Stimulated activated CD4-positive, alpha-beta T cell treated with anti-CD3 and anti-CD28 coated beads, Interleukin-1b, Interleukin-23, amount 100 ng/mL, for 1 hour (primary cell): ENCODE data around the gene PLXDC2.

Experiments used
- DNase-seq, 2 donors: peaks; one replicate each; pipeline ENCODE4 v3.0.0-alpha.2; 2020; ENCODE audit warnings: low read depth in 2 of 2

PLXDC2 gene

DNA sequence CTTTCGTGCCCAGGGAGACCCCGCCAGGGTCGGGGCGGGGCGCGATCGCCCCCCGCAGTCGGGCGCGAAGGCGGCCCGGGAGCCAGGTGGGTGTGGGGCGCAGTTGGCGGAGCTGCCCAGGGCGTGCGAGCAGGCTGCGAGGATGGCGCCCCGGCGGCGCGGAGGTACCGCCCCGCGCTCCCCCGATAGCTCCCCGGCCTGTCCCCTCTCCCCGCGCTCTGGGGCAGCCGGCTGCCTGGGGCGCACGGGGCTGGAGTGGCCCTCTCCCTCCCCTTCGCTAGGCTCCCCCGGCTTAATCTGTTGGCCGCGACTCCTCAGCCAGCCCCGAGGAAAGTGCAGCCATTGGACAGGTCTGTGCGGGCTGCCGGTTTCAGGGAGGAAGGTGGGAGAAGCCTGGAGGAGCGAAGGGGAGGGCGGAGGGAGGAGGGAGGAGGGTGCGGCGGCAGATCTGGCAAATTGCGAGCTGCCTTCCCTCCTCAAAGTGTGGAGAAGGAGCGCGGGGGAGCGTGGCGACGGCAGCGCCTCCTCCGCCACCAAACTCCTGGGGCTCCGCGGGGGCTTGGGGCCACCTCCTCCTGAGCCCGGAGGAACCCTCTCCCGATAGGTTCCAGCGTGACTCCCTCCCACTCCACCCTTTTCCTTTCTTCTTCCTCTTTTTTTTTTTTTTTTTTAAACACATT lies 361 bp upstream of the PLXDC2 start:
- DNase-seq = no peak

DNA sequence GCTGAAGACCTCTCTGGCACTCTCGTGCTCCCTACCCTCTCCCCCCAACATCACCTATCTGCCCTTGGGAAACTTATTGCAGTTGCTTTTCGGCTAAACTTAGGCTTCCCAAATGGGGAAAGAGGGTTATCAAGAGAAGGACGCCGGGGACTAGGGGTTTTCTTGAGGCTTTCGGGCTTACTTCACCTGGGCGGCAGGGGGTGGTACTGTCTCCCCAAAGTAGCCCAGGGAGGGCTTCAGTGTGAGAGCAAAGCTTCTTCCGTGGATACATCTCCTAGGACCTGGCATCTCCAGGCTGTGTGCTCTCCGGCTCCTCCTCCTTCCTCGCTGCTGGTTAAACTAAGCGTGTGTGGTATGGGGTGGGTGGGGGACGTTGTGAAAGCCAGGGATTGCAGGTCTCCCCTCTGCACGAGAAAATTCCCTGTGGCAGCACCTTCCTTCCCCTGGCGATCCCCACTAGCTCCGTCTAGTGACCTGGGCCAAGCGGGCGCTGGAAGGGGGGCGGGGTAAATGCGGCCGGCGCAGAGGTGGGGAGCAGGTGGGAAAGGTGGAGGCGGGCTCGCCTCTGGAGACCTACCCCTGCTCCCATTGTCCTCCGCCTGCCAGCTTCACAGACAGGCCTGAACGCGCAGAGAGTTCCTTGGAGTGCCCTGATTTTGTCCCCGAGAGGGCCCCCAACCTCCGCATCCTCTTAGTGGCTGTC lies 1.1 kb downstream of the PLXDC2 start:
- DNase-seq = no peak

DNA sequence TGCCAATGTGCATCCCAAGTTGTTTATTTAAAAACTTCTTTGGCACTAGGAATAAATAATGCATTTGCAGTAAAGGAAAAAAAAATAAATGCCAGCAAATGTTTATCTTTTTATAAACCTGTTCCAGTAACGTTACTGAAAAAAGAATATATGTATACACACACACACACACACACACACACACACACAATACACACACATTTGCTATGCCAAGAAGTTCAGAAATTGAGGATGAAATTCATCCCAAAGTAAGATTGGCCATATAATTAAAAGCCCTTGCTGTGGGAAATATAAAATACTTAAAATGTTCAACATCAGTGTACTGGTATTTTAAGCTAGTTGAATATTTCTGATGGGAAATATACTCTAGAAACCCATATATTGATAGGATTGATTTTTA lies 2.6 kb downstream of the PLXDC2 start:
- DNase-seq = no peak

DNA sequence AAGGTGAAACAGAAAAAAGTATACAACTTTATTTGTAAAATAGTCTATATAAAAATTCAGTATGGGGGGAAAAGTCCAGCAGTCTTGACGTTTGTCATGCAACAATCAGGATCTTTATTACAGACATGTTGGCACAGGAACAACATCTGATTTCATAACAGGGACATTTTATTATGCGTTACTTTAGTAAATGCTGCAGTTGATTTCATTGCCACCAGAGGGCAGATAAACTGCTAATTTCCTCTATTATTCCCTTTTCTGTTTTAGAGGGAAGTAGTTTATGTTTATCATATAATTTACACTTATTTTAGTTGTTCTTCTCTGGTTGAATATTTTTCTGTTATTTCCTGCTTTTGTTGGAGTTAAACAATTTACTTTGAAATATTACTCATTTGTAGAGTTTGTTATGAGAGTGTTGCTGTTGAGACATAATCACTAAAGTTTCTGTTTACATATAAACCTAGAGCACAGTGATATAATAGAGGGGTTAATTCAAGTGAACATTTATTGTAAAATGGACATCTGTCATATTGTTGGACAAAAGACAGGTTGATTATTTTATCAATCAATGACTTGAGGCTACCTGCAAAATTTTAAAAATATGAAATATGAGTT lies 3.3 kb downstream of the PLXDC2 start:
- no peak for DNase-seq

DNA sequence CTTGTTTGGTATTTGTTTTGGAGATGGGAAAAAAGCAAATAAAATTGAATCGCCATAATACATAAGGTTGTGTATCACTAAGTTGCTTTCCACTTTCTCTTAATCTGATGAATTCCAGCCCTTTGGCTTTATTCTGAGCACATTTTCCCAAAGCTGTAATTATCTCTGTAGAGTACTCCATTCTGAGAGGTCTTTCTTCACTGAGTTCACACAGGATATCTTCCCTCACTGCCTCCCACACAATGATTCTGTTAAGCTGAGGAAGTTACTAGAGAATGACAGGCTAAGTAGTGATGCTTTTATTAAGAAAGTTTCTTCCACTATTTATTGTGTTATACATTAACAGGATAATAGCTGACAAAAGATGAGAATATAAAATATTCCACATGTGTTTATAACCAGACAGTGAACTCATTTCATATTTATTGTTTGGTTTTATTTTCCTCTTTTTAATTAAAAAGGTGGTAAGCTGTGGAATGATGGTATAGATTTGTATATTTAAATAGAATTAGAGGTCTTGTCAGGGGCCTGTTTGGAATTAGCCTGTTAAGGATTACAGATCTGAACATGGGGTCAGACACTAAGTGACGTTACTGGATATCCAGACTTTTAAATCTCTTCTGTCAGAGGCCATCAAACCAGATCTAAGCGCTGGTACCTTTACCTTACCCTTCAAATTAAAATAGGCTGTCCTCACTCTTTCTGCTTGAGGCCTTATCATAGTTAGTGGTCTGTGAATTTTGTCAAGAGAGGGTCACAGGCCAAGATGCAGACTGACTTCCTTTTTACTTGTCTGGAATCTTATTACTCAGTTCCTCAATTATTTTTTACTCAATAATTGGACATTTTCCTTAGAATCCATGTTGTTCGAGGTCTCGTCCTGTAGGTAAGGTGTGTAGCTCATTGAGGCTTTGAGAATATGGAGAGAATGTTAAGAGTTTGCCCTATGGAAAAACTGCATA lies 8.4 kb downstream of the PLXDC2 start:
- DNase-seq = no peak

DNA sequence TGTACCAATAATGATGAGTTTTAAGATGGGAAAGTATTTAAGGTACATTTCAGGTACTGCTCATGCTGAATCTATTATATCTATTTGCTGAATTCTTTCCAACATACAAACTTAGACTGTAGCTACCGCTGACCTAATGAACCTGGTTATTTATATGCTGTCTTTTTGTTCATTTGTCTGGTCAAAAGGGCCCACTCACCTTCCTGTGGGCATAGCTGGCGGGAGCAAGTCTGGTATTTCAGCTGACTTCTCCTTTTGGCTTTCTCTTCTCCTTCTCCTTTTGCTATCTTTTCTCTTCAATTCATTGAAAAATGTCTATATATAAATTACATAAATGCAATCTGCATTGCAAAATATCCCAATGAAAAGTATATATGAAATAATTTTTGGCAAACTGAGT lies 9.5 kb downstream of the PLXDC2 start:
- DNase-seq = no peak

DNA sequence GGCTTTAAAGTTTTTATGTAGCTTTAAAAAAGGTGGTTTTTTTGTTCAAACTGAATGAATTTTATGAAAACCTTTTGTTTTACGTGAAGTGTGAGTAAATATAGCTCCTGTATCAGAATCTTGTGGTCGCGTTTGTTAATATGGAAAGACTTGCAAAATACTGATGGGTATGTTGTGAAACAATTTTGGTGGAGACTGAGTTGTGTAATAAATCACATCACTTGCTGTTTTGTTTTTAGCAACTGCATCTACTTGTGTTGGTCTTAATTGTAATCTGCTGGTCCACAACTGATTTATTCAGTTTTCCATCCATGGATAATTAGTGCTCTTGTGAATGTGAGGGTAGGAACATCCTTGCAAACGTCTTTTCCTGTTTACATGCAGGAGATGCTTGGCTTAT lies 10.5 kb downstream of the PLXDC2 start:
- no peak for DNase-seq

DNA sequence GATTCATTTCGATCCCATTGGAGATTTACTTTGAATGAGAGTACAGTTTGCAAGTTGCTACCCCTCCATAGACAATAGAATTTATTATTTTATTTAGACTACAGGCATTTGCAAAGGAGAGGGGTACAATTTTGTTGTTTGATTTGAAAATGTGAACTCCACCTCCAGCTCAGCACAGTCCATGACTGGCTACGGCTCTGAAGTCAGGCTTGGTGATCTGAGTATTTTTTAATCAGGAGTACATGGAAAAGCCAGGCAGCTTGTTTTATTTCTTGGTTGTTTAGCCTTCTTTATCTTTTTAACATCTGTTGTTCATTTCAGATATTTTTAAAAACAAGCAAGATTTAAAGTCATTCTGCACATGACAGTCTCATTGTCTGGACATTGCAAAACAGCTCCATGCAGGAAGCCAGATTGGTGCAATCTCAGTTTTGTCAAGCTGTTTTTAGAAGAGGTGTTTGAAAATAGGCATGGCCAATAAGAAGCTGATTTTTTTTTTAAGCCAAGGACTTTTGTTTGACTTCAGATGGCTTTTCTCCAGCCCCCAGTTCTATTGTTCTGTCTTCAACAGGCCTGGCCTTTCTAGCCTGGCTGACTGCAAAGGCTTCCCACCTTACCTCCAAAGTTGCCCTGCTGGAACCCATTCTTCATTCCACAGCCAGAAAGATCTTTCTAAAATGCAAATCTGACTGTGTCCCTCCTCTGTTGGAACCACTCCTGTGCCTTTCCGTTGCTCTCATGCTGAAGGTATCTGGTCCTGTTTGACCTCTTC lies 12.2 kb downstream of the PLXDC2 start:
- no peak for DNase-seq

DNA sequence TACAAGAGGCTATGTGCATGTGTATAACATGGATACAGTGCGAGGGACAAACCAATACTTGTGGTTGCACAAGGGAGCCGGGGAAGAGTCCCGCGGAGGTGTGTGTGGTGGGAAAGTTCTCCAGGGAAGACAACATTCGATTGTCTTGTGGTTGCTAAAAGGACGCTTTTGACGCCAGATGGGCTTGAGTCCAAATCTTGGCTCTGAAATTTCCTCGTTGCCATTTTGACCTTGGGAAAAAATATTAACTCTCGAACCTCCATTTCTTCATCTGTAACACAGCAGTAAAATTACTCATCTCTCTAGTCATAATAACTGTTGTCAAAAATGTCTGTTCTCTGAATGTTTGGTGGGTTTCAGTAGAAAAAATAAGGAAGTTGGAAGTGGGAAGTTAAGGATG lies 16.5 kb downstream of the PLXDC2 start:
- no peak for DNase-seq

DNA sequence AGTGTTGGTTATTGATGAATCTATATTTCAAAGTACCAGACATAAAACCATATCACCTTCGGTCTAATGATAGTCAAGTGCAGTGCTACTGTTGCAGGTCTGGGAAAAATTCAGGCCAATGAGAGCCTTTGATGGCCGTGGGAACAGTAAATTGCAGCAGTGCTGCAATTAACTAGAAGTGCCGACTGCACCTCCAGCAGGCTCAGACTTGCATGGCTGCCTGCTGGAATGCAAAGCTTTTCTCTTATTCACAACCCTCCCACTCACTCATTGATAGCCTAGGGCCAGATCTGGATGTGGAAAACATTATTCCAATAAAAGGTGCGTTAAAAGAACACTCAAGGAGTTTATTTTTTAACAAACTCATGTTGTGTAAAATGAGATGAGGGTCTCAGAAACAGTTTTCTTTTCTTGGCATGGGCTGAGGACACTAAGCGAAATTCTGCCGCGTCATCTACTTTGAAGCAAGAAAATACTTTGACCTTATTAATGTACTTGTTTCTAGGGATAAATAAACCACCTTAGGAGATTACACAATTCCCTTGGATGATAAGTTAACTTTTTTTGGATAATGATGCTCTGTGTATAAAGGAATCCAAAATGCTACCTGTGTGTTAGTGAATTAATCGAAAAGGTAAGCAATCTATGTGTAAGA lies 17.1 kb downstream of the PLXDC2 start:
- no peak for DNase-seq

DNA sequence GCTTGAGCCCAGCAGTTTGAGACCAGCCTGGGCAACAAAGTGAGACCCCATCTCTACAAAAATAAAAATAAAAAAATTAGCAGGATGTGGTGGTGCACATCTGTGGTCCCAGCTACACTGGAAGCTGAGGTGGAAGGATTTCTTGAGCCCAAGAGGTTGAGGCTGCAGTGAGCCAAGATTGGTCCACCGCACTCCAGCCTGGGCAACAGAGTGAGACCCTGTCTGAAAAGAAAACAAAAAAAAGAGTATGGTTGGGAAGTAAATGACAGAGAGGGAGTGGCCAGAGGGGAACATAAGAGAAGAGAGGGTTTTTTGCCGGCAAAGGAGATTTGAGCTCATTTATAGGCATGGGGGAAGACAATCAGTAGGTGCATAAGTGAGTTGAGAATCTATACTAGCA lies 19.7 kb downstream of the PLXDC2 start:
- no peak for DNase-seq

DNA sequence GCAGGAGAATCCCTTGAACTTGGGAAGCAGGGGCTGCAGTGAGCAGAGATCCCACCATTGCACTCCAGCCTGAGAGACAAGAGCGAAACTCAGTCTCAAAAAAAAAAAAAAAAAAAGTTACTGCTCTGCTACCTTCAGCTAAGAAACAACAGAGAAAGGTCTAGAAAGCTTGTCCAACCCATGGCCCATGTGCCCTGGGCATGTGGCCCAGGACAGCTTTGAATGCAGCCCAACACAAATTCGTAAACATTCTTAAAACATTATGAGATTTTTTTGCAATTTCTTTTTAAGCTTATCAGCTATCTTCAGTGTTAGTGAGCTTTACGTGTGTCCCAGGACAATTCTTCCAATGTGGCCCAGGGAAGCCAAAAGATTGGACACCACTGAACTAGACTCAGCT lies 22.9 kb downstream of the PLXDC2 start:
- DNase-seq = no peak

DNA sequence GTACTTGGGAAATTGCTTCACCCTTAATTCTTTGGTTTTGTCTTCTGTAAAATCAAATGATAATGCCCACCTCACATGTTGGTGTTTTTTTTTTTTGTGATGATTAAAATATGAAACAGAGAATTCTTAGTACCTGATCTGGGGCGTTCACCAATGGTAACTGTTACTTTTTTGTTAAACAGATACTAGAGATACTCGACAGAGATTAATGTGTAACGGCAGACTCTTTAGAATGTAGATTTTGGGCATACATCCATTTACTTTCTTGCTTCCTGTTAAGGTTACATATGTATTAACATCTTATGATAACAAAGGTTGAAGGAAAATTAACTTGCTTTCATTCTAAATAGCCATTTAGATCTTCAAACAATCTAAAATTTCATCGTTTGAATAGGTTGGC lies 23.3 kb downstream of the PLXDC2 start:
- DNase-seq = no peak

DNA sequence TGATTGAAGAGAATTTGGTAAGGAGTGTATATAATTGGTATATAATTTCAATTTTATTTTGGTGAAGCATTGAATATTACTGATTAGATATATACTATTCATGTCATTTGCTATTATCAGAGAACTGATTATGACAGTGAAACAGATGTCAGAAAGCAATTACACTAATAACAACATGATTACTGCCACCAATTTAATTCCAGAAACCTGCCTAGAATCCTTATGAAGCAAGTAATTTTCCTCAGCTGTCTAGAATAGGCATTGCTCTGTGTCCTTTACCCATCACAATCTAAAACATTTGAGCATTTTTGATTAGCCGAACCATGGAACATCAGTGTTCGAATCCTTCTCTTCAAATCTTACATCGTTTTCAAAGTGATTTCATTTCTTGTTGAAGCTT lies 24.5 kb downstream of the PLXDC2 start:
- DNase-seq = no peak

DNA sequence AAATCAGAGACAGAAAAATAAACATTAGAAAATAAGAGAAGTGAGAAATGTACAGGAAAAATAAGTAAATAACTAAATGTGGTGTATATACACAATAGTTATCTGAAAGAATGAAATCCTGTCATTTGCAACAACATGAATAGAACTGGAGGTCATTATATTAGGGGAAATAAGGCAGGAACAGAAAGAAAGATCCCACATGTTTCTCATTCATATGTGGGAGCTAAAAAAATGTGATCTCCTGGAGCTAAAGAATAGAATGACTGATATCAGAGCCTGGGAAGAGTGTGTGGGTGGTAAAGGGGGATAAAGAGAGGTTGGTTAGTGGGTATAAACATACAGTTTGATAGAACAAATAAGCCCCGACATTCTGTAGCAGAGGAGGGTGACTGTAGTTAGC lies 27.3 kb downstream of the PLXDC2 start:
- no peak for DNase-seq

DNA sequence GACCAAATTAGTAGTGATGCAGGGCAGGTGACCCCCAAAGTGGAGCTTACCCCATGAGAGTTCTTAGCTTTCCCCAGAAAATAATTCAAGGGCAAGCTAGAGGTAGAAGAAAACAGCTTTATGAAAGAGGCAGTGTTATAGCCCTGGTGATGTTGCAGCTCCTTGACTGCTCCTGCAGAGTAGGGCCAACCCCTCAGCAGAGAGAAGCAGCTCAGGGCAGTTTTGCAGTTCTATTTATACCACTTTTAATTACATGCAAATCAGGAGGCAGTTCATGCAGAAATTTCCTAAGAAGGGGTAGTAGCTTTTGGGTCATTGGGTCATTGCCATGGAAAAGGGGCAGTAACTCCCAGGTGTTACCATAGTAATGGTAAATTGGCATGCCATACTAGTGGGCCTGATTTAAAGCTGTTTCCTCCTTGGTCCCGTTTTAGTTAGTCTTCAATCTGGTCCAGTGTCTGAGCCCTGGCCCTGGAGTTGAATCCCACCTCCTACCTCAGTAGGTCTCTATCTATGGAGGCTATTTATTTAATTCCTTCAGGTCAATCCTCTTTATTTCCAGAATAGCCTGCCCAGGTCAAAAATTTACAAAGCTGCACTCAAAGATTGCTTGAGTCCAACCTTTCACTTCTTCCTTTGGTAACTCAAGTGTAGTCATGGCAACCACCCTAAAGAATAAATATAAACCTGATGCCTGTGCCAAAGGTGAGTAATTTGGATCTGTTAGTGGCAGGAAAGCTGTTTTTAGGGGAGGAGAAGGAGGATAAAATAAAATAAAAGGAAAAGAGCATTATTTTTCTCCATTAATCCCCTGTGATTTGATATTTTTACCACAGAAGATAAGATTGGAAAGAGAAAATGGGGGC lies 29.5 kb downstream of the PLXDC2 start:
- no peak for DNase-seq

DNA sequence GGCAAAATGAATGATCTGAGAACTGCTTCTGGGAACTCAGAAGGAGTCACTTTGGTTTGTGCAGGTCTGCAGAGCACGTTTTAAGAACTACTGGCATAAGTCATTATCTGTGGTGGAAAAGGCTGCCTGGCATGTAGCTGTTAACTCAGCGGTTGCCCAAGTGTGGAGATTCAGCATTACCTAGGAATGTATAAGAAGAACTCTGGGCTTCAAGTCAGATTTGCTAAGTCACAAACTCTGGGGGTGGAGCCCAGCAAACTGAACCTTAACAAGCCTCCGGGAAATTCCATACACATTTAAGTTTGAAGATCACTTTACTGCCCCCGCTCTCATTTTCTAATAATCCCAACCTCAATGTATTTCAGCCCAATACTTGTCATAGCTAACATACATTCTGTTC lies 31.1 kb downstream of the PLXDC2 start:
- DNase-seq = no peak

DNA sequence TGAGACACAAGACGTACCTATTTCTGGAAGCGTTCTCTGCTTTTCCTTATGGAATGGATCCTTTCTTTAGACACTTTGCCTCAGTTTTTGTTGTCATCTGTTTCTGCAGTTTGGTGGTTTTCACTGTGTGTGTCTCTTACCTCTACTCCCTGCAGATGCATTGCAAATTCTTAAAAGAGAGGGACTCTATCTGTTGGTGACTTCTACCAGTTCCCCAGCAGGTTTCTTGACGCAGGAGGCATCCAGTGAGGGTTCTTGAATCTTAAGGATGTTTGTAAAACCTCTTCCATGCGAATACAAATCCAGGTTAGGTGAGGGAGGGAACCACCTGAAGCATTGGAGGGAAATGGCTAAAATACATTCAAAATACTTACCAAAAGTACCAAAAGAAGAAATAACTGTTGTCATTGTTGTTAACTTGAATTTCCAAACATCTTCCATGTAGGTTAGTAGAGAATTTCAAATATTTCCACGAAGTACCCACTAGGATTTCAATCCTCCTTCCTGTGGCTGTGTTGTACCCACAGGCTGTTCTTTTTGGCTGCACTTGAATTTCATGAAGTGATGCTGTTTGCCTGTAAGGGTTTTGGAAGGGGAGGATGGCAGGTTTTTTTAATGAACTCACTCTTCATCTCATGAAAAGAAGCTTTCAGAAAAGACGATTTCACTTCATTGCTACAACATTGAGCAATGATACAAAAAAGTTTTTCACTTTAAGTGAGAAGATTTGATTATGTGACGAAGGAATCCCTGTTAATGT lies 32.2 kb downstream of the PLXDC2 start:
- DNase-seq = no peak

DNA sequence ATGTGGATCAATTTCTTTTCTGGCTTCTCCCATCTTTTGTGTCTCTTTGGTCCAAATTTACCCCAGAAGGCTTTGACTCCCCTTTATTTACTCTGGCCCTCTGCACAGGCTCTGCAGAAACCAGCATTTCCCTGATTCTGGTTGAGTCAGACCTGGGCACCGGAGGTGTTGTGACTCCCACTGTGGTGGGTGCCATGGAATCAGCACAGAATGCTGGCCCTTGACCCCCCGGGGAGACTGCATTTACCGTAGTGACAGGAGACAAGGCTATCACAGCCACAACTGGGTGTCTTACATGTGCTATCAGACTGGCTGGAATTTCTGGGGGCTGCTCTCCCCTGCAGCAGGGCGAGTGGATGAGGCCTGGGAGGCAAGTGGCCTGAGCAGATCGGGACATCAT lies 37.6 kb downstream of the PLXDC2 start:
- DNase-seq = no peak
